Duodenal mucosa (tissue), 2 donors: Measurements from ENCODE around the gene ETNPPL.
A peak's percentile ranks its signal among the peaks of the same experiment; 100 is the strongest.

Experiments used
- H3K27ac ChIP-seq: one replicate; pipeline ENCODE4 v1.7.0; 2013; ENCODE audit warnings: low read depth, low read length
- H3K27me3 ChIP-seq, 2 donors: one replicate each; pipeline ENCODE4 v1.7.0; 2013; ENCODE audit warnings: low read length in 2 of 2, control low read depth in 1 of 2; ENCODE audit not compliant: insufficient read depth in 2 of 2, control insufficient read depth in 1 of 2
- H3K36me3 ChIP-seq, 2 donors: one replicate each; pipeline ENCODE4 v1.7.0; 2013; ENCODE audit warnings: low read length in 2 of 2, control low read depth in 1 of 2; ENCODE audit not compliant: insufficient read depth in 2 of 2, control insufficient read depth in 1 of 2
- H3K4me1 ChIP-seq, 2 donors: one replicate each; pipeline ENCODE4 v1.7.0; 2013; ENCODE audit warnings: low read length in 2 of 2, control low read depth in 1 of 2; ENCODE audit not compliant: insufficient read depth in 2 of 2, control insufficient read depth in 1 of 2
- H3K4me3 ChIP-seq, 2 donors: one replicate each; pipeline ENCODE4 v1.7.0; 2013; ENCODE audit warnings: low read length in 2 of 2, low read depth in 1 of 2
- H3K9ac ChIP-seq, 2 donors: one replicate each; pipeline ENCODE4 v1.7.0; 2013; ENCODE audit warnings: low read length in 2 of 2, low read depth in 1 of 2
- H3K9me3 ChIP-seq, 2 donors: one replicate each; pipeline ENCODE4 v1.7.0; 2013; ENCODE audit warnings: low read length in 2 of 2, control low read depth in 1 of 2; ENCODE audit not compliant: control insufficient read depth in 1 of 2

Gene ETNPPL

DNA sequence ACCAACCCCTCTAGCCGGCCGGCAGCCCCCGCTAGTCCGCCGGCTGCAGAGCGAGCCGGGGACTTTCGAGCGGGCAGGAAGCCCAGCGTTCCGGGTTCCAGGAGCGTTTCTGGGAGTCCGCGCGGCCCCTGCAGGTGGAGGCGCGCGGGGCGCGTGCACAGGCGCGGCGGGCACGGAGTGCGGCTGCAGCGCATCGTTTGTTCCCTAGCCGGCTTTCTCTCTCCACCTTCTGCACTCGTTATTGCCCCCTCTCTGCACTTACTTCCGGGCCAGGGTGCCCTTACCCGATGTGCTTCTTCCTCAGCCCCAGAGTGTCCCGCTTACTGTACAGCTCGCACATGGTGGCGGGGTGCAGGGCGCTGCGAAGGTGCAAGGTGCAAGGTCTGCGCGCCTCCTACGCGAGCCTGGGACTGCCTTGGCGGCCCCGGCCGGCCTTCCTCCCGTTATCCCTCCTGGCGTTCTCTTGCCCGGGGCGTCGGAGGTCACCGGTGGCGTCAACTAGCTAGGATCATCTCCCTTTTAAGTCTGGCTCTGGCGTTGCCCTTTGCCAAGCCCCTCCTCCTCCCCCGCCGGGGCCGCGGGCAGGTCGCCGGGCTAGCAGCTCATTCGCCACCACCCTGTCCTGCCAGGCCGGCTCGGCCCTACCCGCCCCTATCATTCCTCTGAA is at the start of gene ETNPPL:
ETNPPL (minus strand) TSS at position 495 of the 667 bp plus-strand sequence; CDS start at position 340, 155 bp downstream.
- Histone ChIP-seq H3K27ac (no peak within 1 kb of the TSS), H3K9ac (no peak within 1 kb of the TSS), H3K27me3 (peaks cover 19 to 22% of the 10 kb centered on the region in 2 donors)

DNA sequence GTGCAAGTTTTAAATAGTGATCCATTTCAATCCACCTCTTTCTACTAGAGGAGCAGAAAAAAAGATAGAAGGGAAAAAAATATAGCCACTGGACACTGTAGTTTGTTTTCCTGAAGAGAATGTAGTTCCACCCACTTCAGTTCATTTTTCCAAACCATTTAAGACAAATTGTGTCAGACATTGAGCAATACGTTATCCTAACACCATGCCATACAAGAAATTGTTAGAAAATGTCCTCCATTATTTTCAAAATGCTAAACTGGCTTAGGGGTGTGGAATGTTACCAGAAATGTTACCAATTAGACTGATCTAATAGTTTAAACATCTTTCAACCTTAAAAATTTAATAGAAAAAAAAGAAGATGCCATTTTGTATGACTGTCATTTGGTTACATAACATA is 48.6 kb upstream of the ETNPPL start:
- Histone ChIP-seq H3K4me1 (no peaks in the 10 kb centered on the region), H3K4me3 (no peak overlapping the region), H3K36me3 (no peaks in the 10 kb centered on the region), H3K27me3 (peaks cover 0 to 3% of the 10 kb centered on the region in 2 donors), H3K9me3 (no peaks in the 10 kb centered on the region), H3K9ac (no peak overlapping the region), H3K27ac (no peak overlapping the region)

More for the DNA sequence above, at the start of gene ETNPPL:
- Histone ChIP-seq H3K36me3 (no peaks in the 10 kb centered on the region), H3K4me1 (peaks cover 0 to 12% of the 10 kb centered on the region in 2 donors), H3K9me3 (no peaks in the 10 kb centered on the region), H3K4me3 (peak within 1 kb of the TSS; percentile 68)

DNA sequence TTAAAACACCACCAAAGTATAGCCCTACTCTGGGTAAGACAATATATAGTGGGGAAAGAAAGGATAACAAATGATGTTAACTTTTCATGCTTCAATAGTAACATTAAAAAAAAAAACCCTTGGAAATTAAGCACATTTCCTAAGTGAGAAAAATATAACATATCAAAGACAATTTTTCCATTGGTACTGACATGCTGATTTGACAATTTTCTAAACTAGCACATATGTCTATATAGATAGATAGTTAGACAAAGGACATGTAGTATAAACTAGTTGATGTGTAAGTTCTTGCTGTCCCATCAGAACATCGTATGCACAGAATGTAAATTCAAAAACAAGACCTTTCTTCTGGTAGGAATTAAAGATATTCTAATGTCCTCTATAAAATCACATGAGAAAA is 47.2 kb upstream of the ETNPPL start:
- Histone ChIP-seq H3K4me1 (no peaks in the 10 kb centered on the region), H3K9me3 (no peaks in the 10 kb centered on the region), H3K27me3 (peaks cover 0 to 3% of the 10 kb centered on the region in 2 donors), H3K4me3 (no peak overlapping the region), H3K36me3 (no peaks in the 10 kb centered on the region), H3K27ac (no peak overlapping the region), H3K9ac (no peak overlapping the region)

DNA sequence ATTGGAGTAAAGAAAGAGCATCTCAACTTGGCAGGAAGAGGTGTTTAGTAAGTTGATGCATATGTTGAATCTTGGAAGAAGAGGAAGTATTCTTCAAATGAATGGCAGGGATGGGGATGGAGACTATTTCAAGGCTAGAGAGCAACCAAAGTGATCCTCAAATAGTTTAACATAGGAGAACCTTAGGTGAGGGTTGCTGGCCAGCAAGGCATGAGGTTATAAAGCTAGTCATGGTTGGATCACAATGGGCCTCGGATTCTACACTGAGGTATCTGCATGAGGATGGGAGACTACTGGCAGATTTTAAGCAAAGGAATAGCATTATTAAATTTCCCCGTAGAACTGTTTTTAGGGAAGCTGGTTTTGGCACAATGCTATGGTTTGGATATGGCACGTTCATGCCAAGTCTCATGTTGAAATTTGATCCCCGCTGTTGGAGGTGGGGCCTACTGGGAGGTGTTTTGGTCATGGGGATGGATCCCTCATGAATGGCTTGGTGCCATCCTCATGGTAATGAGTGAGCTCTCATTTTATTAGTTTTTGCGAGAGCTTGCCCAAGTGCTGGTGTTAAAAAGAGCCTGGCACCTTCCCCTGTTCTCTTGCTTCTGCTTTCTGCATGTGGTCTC is 41.9 kb upstream of the ETNPPL start:
- no peaks in the 10 kb centered on the region for H3K36me3 ChIP-seq
- H3K9ac ChIP-seq, result no peak overlapping the region
- no peaks in the 10 kb centered on the region for H3K9me3 ChIP-seq
- H3K27ac ChIP-seq, result no peak overlapping the region
- H3K4me3 ChIP-seq, result no peak overlapping the region
- no peaks in the 10 kb centered on the region for H3K4me1 ChIP-seq
- no peaks in the 10 kb centered on the region for H3K27me3 ChIP-seq

DNA sequence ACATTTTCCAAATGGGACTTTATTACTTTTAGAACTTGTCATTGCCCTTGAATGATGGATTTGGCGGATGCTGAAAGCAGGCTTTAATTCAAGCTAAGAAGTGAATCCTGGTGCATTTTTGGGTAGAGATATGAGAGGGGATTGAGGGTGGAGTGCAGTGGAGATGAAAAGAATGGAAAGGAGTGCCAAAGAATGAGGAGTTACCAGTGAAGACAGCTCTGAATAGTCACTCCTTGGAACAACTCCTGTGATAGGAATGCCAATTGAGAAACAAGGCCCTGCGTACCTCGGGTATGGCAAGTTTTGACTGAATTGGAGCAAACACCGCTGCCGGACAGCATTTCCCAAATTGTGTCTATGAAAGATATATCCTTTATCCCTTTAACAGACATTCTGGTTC is 36.5 kb upstream of the ETNPPL start:
- Histone ChIP-seq H3K9ac (no peak overlapping the region), H3K27ac (no peak overlapping the region), H3K36me3 (no peaks in the 10 kb centered on the region), H3K9me3 (no peaks in the 10 kb centered on the region), H3K27me3 (no peaks in the 10 kb centered on the region), H3K4me3 (no peak overlapping the region), H3K4me1 (no peaks in the 10 kb centered on the region)

DNA sequence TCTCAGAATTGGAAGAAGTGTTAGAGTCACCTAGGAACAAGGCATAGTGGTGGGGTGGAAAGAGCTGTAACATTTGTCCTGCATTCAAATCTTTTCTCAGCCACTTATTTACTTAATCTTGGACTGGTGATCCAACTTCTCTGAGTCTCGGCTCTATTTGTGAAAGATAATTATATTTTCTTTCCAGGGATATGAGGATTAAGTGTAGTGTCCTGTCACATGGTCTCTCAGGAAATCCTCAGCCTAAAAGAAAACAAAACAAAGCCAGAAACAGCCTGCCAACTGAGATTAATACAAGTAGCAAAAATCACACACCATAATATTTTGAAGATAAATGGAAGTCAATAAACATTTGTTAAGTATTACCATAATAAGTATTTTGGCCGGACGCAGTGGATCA is 33.3 kb upstream of the ETNPPL start:
- no peaks in the 10 kb centered on the region for H3K36me3 ChIP-seq
- no peaks in the 10 kb centered on the region for H3K9me3 ChIP-seq
- no peak overlapping the region for H3K4me3 ChIP-seq
- H3K4me1 ChIP-seq, result no peaks in the 10 kb centered on the region
- no peak overlapping the region for H3K9ac ChIP-seq
- H3K27ac ChIP-seq, result no peak overlapping the region
- H3K27me3 ChIP-seq, result no peaks in the 10 kb centered on the region

DNA sequence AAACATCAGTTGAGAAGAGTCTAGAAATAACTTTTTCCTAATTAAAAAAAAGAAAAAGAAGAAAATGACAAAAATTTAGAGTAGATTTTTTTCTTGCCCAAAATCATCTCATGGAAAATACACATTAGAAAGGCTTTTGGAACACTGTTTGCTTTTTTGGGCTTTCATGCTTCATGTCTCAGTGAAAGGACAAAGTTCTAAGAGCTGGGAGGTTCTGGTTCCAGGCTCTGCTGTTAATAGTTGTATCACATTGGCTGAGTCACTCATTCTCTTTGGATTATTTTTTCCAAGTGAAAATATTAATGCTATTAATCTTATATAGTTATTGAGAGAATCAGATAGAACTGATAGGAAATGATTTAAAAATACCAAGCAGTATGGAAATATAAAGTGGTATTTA is 32.9 kb upstream of the ETNPPL start:
- no peaks in the 10 kb centered on the region for H3K9me3 ChIP-seq
- H3K9ac ChIP-seq, result no peak overlapping the region
- no peaks in the 10 kb centered on the region for H3K36me3 ChIP-seq
- no peak overlapping the region for H3K4me3 ChIP-seq
- H3K27ac ChIP-seq, result no peak overlapping the region
- H3K27me3 ChIP-seq, result no peaks in the 10 kb centered on the region
- no peaks in the 10 kb centered on the region for H3K4me1 ChIP-seq

DNA sequence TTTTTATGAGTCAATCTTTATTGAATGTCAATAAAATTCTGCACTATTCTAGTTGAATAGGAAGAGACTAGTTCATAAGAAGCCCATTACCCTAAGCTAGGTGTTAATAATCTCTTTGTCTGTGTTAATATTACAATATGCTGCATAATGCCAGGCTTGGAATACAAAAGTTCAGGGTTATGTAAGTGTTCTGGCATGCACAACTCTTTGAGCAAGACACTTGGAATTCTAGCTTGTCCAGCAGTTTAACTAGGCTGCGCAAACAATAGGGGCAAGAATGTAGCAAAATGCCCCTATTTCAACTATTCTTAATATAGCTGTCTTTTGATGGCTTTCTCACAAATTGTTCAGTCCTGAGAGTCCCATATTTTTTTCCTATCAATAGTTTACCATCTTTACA is 31.3 kb upstream of the ETNPPL start:
- Histone ChIP-seq H3K4me1 (no peaks in the 10 kb centered on the region), H3K9ac (no peak overlapping the region), H3K4me3 (no peak overlapping the region), H3K9me3 (no peaks in the 10 kb centered on the region), H3K27me3 (no peaks in the 10 kb centered on the region), H3K27ac (no peak overlapping the region), H3K36me3 (no peaks in the 10 kb centered on the region)

DNA sequence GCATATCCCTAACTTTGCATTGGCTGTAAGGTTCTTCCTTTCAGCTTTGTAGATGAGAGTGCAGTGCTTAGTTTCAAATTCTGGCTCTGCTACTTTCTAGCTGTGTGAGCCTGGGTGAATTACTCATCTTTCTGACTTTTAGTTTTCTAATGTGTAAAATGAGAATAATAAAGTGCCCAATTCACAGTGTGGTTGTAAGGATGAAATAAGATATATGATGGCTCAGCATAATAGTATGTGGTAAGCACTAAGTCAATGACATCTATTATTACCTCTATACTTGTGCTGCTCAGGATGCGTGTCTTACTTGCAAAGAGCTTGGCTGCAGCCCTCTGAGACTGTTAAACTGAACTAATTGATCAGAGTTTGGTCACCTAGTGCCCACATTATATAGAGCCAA is 30.6 kb upstream of the ETNPPL start:
- Histone ChIP-seq H3K4me1 (no peaks in the 10 kb centered on the region), H3K27ac (no peak overlapping the region), H3K36me3 (no peaks in the 10 kb centered on the region), H3K9ac (no peak overlapping the region), H3K27me3 (no peaks in the 10 kb centered on the region), H3K4me3 (no peak overlapping the region), H3K9me3 (no peaks in the 10 kb centered on the region)

DNA sequence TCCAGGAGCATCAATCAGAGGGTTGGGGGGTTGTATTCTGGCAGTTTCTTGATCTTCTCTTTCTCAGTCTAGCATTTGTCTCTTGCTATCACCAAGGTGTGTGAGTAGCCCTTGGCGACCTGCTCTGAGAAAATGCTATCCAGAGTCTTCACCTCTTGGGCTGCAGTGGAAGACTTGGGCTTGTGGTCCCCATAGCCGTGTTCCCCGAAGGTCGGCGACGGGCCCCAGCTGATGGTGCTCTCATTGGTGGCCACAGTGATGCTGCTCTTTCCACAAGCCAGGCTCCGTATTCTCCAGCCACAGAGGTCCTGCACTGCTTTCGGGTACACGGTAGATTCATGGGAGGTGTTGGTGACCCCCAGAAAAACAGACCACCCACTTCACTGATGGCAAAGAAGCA is 25.9 kb upstream of the ETNPPL start:
- H3K9ac ChIP-seq, result no peak overlapping the region
- no peaks in the 10 kb centered on the region for H3K4me1 ChIP-seq
- H3K27ac ChIP-seq, result no peak overlapping the region
- no peaks in the 10 kb centered on the region for H3K27me3 ChIP-seq
- no peak overlapping the region for H3K4me3 ChIP-seq
- H3K36me3 ChIP-seq, result no peaks in the 10 kb centered on the region
- no peaks in the 10 kb centered on the region for H3K9me3 ChIP-seq
